ENCODE results near the gene UCN3. TPM values are rescaled to one million over a fixed set of nuclear protein-coding genes. Genes with fewer than 3 reads are reported as not detected.

Gene UCN3
- polyA plus RNA-seq, 3 donors = not detected

- Histone ChIP-seq H3K27ac (ENCODE audit: low read depth in 1 of 2, low read length in 2 of 2) (no peak overlapping the region), H3K79me2 (ENCODE audit: insufficient read depth, low read length) (no peaks in the 10 kb centered on the region), H3K27me3 (ENCODE audit: control insufficient read depth in 2 of 2, insufficient read depth in 2 of 2, low read length in 2 of 2) (no peaks in the 10 kb centered on the region), H3K4me3 (replicated peaks in 1 of 3; ENCODE audit: low read depth in 2 of 3, low read length in 3 of 3) (no peak overlapping the region), H3K9ac (ENCODE audit: insufficient read depth, low read length, poor library complexity, severe bottlenecking) (no peak overlapping the region), H3K4me1 (ENCODE audit: control insufficient read depth in 1 of 2, insufficient read depth in 2 of 2, low read length in 2 of 2) (no peaks in the 10 kb centered on the region), H3K4me2 (replicated peaks; ENCODE audit: extremely low read depth, low read length, poor library complexity, severe bottlenecking) (no peak overlapping the region), H2AFZ (ENCODE audit: insufficient read depth, low read depth, low read length, poor library complexity, severe bottlenecking) (no peak overlapping the region), H3K9me3 (replicated peaks in 1 of 2; ENCODE audit: control insufficient read depth in 1 of 2, insufficient read depth in 1 of 2, low read length in 2 of 2) (no peaks in the 10 kb centered on the region), H4K20me1 (ENCODE audit: insufficient read depth, low read length) (no peaks in the 10 kb centered on the region), H3K36me3 (replicated peaks in 1 of 2; ENCODE audit: control insufficient read depth in 1 of 2, insufficient read depth in 2 of 2, low read length in 2 of 2) (no peaks in the 10 kb centered on the region)
- no peak overlapping the region for H3K27ac Mint-ChIP-seq
- H3K4me1 Mint-ChIP-seq = no peaks in the 10 kb centered on the region
- peaks cover 0 to 2% (median 0%) of the 10 kb centered on the region in 7 donors for H3K9me3 Mint-ChIP-seq
- intact Hi-C loops (cut with micrococcal nuclease) = no loop called here
- TF ChIP-seq CTCF (IDR thresholded peaks at IDR 0.05) = no peak
- no peaks in the 10 kb centered on the region for H3K36me3 Mint-ChIP-seq
- DNase-seq = no peak
- H3K27me3 Mint-ChIP-seq (ENCODE audit: low read depth in 3 of 3) = peaks cover 0 to 7% (median 6%) of the 10 kb centered on the region in 3 donors
- H3K4me3 Mint-ChIP-seq = no peak overlapping the region
Observed at GRCh38 chr10:5362873-5363272, 1.9 kb upstream of the UCN3 start.

- Histone ChIP-seq H3K4me3 (replicated peaks in 1 of 3; ENCODE audit: low read depth in 2 of 3, low read length in 3 of 3) (no peak overlapping the region), H2AFZ (ENCODE audit: insufficient read depth, low read depth, low read length, poor library complexity, severe bottlenecking) (no peak overlapping the region), H3K27me3 (ENCODE audit: control insufficient read depth in 2 of 2, insufficient read depth in 2 of 2, low read length in 2 of 2) (no peaks in the 10 kb centered on the region), H3K4me1 (ENCODE audit: control insufficient read depth in 1 of 2, insufficient read depth in 2 of 2, low read length in 2 of 2) (no peaks in the 10 kb centered on the region), H3K36me3 (replicated peaks in 1 of 2; ENCODE audit: control insufficient read depth in 1 of 2, insufficient read depth in 2 of 2, low read length in 2 of 2) (no peaks in the 10 kb centered on the region), H4K20me1 (ENCODE audit: insufficient read depth, low read length) (no peaks in the 10 kb centered on the region), H3K9me3 (replicated peaks in 1 of 2; ENCODE audit: control insufficient read depth in 1 of 2, insufficient read depth in 1 of 2, low read length in 2 of 2) (no peaks in the 10 kb centered on the region), H3K4me2 (replicated peaks; ENCODE audit: extremely low read depth, low read length, poor library complexity, severe bottlenecking) (no peak overlapping the region), H3K79me2 (ENCODE audit: insufficient read depth, low read length) (no peaks in the 10 kb centered on the region), H3K27ac (ENCODE audit: low read depth in 1 of 2, low read length in 2 of 2) (no peak overlapping the region), H3K9ac (ENCODE audit: insufficient read depth, low read length, poor library complexity, severe bottlenecking) (no peak overlapping the region)
- intact Hi-C loops (cut with micrococcal nuclease) = no loop called here
- WGBS (ENCODE audit: insufficient coverage) = 92% methylated on average over 5 of the region's 11 CpGs
- no peak for DNase-seq
- Mint-ChIP-seq H3K36me3 (no peaks in the 10 kb centered on the region), H3K9me3 (peaks cover 0 to 2% (median 0%) of the 10 kb centered on the region in 7 donors), H3K27ac (no peak overlapping the region), H3K4me1 (no peaks in the 10 kb centered on the region), H3K27me3 (ENCODE audit: low read depth in 3 of 3) (peaks cover 0 to 9% (median 7%) of the 10 kb centered on the region in 3 donors), H3K4me3 (no peak overlapping the region)
- TF ChIP-seq CTCF (IDR thresholded peaks at IDR 0.05) = no peak
Observed at GRCh38 chr10:5364374-5364773, 392 bp upstream of the UCN3 start.
